Measurements from ENCODE around the gene PSMA6.
A peak's percentile ranks its signal among the peaks of the same experiment; 100 is the strongest.
"Not testable (repeated sequence)": the region's sequence is repeated elsewhere in the genome, so short reads cannot be mapped to it uniquely, and the experiment has no call there.

The PSMA6 gene

DNA sequence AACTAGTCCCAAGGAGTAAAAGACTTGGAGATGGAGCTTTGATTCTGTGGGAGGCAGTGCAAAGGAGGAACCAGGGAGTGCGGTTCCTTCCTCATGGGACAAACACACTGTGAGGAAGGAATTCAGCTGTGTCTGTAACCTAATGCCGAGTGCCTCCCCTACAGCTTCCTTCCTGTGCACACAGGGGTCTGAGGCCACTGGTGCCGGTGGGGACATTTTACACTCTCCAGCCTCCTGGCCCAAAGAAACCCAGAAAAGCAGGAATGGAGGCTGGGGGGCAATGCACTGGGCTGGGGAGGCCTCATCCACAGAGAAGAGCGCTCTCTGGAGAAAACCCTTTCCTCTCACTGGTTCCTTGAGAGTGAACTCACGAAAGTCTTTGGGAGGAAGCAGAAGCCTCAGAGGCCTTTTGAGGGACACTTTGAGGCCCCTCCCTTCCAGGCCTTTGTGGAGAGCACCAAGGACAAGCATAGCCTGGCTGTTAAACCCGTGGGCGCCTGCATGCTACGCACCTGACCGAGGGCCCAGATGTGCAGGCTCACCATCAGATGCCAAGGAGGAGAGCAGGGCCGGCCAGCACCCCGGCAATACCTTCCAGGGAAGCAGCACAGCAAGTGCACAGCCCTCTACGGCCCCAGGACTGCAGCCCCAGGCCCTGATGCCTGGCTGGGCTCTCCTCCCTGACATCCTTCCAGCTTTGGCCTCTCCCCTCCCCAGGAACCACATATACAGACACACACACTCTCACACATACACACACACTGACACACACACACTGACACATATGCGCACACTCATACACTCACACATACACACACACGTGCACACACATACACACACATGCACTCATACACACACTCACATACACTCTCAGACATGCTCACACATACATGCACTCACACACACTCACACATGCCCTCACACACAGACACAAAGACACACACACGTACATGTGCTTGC, 60.4 kb downstream of the PSMA6 start:
- Histone ChIP-seq H4K91ac (ENCODE audit: low read depth, low read length) (peak overlapping the region; percentile 4), H3K27ac (ENCODE audit: low read depth, low read length) (no peak overlapping the region), H2BK5ac (ENCODE audit: low read depth, low read length, poor library complexity) (no peak overlapping the region), H2AFZ (ENCODE audit: insufficient read depth, low read length, poor library complexity) (peak overlapping the region; percentile 12), H4K8ac (ENCODE audit: low read depth, low read length) (no peak overlapping the region), H3K9ac (ENCODE audit: low read length) (no peak overlapping the region), H3K4me2 (ENCODE audit: low read length) (no peak overlapping the region), H2AK5ac (ENCODE audit: low read length) (no peak overlapping the region), H3K4me1 (ENCODE audit: control insufficient read depth in 1 of 2, insufficient read depth in 2 of 2, low read length in 2 of 2) (peaks cover 26 to 28% of the 10 kb centered on the region in 2 experiments), H3K79me2 (ENCODE audit: control insufficient read depth, insufficient read depth, low read length, poor library complexity) (no peaks in the 10 kb centered on the region), H3K27me3 (ENCODE audit: insufficient read depth, low read length) (no peaks in the 10 kb centered on the region), H3K9me3 (ENCODE audit: insufficient read depth, low read depth, low read length) (peaks cover 2% of the 10 kb centered on the region), H3K14ac (ENCODE audit: low read length) (no peak overlapping the region), H3K23ac (ENCODE audit: low read length) (no peak overlapping the region), H3K4ac (ENCODE audit: low read depth, low read length) (no peak overlapping the region), H2BK120ac (ENCODE audit: insufficient read depth, low read length, poor library complexity) (no peak overlapping the region), H2BK12ac (ENCODE audit: low read length) (peak overlapping the region; percentile 7), H3K4me3 (ENCODE audit: low read depth, low read length) (no peak overlapping the region), H3K36me3 (ENCODE audit: control insufficient read depth in 1 of 2, insufficient read depth in 2 of 2, low read length in 2 of 2) (no peaks in the 10 kb centered on the region), H3K79me1 (ENCODE audit: low read length) (peaks cover 3% of the 10 kb centered on the region), H3K18ac (ENCODE audit: low read length) (no peak overlapping the region), H4K12ac (ENCODE audit: low read depth, low read length) (no peak overlapping the region)
- WGBS (ENCODE audit: extremely low coverage, insufficient coverage, insufficient read length): no CpG with 5 or more reads among the region's 15 CpGs
- no peak for DNase-seq

DNA sequence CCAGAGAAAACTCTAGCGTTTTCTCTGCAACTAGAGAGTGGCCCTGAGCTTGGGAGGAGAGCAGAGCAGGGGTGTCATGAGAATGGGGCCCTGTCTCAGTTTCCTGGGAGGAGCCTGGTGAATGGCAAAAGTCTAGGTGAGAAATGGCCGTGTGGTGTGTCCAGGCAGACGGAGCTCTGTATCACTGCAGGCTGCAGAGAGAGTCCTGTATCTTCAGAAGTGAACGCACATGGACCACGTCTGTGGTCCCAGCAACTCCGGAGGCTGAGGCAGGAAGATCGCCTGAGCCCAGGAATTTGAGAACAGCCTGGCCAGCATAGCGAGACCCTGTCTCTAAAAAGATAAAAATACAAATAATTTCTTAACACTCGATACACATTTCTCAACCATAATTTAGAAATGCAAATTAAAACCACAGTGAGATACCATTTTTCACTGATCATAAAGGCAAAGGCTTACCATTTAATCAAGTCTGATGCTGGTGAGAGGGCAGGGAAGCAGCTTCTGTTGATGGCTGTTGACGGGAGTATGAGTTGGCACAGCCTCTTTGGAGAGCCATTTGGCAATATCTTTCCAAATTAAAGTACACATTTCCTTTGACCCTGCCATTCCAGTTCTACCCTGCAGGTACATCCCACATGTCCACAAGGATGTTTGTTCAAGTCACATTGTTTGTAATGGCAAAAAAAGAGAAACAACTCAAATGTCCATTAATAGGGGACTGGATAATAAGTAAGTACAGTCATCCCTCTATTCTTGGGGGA, 61.4 kb downstream of the PSMA6 start:
- Histone ChIP-seq H3K4me3 (ENCODE audit: low read depth, low read length) (no peak overlapping the region), H3K9ac (ENCODE audit: low read length) (no peak overlapping the region), H2BK120ac (ENCODE audit: insufficient read depth, low read length, poor library complexity) (no peak overlapping the region), H2AFZ (ENCODE audit: insufficient read depth, low read length, poor library complexity) (no peak overlapping the region), H3K18ac (ENCODE audit: low read length) (no peak overlapping the region), H3K27me3 (ENCODE audit: insufficient read depth, low read length) (no peaks in the 10 kb centered on the region), H4K8ac (ENCODE audit: low read depth, low read length) (no peak overlapping the region), H2AK5ac (ENCODE audit: low read length) (no peak overlapping the region), H3K79me2 (ENCODE audit: control insufficient read depth, insufficient read depth, low read length, poor library complexity) (no peaks in the 10 kb centered on the region), H3K9me3 (ENCODE audit: insufficient read depth, low read depth, low read length) (peaks cover 2% of the 10 kb centered on the region), H4K12ac (ENCODE audit: low read depth, low read length) (no peak overlapping the region), H3K4ac (ENCODE audit: low read depth, low read length) (no peak overlapping the region), H3K79me1 (ENCODE audit: low read length) (peaks cover 3% of the 10 kb centered on the region), H3K14ac (ENCODE audit: low read length) (no peak overlapping the region), H3K4me1 (ENCODE audit: control insufficient read depth in 1 of 2, insufficient read depth in 2 of 2, low read length in 2 of 2) (peaks cover 24 to 25% of the 10 kb centered on the region in 2 experiments), H2BK12ac (ENCODE audit: low read length) (peak overlapping the region; percentile 42), H4K91ac (ENCODE audit: low read depth, low read length) (no peak overlapping the region), H3K36me3 (ENCODE audit: control insufficient read depth in 1 of 2, insufficient read depth in 2 of 2, low read length in 2 of 2) (no peaks in the 10 kb centered on the region), H3K4me2 (ENCODE audit: low read length) (no peak overlapping the region), H3K23ac (ENCODE audit: low read length) (no peak overlapping the region), H2BK5ac (ENCODE audit: low read depth, low read length, poor library complexity) (no peak overlapping the region), H3K27ac (ENCODE audit: low read depth, low read length) (no peak overlapping the region)
- no peak for DNase-seq
- WGBS (ENCODE audit: extremely low coverage, insufficient coverage, insufficient read length): no CpG with 5 or more reads among the region's 10 CpGs

DNA sequence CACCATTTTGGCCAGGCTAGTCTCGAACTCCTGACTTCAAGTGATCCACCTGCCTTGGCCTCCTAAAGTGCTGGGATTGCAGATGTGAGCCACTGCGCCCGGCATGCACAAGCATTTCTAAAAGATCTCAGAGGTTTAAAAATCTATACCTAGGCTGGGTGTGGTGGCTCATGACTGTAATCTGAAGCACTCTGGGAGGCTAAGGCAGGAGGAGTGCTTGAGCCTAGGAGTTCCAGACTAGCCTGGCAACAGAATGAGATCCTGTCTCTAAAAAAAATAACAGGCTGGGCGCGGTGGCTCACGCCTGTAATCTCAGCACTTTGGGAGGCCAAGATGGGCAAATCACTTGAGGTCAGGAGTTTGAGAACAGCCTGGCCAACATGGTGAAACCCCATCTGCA, 63.1 kb downstream of the PSMA6 start:
- H2BK5ac ChIP-seq (ENCODE audit: low read depth, low read length, poor library complexity); H2AFZ ChIP-seq (ENCODE audit: insufficient read depth, low read length, poor library complexity); H2AK5ac ChIP-seq (ENCODE audit: low read length): not testable (repeated sequence)

DNA sequence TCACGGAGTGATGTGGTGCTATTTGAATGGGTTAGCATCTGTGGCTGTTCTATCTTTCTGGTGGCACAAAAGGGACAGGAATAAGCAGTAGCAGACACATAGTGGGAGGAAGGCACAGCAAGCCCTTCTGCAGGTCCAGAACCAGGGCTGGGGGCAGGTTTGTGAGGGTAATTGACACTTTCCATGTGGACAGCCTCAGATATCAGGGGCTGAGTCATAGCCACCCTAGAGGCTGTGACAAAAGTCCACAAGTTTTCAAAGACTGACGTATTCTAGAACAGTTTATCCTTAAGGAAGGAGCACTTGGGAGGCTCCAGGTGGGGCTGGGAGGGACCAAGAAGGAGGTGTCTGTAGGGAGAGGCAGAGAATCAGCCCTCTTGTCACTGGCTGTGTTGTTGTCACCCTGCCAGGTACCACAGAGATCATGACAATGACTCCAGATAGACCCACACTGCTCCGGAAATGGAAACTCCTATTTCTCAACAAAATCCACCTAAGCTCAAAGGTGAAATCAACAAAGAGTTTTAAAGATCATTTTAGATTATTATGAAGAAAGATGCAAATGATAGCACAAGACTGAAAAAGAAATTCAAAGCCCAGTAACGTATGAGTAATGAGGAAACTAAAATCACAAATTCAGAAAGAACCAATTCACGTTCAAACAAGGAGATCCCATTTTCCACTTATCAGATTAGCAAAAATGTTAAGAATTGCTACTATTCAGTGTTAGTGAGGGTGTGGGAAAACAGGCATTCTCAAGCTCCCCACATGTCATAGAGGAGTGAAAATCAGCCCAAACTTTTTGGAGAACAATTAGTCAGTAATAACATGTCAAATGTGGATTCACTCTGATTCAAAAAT, 64.0 kb downstream of the PSMA6 start:
- WGBS (ENCODE audit: extremely low coverage, insufficient coverage, insufficient read length): no CpG with 5 or more reads among the region's 5 CpGs
- H2BK12ac ChIP-seq (ENCODE audit: low read length): peak overlapping the region; percentile 84

More for the DNA sequence above, 63.1 kb downstream of the PSMA6 start:
- no CpG with 5 or more reads among the region's 6 CpGs for WGBS (ENCODE audit: extremely low coverage, insufficient coverage, insufficient read length)
- H3K79me1 ChIP-seq (ENCODE audit: low read length); DNase-seq; H3K23ac ChIP-seq (ENCODE audit: low read length); H3K27ac ChIP-seq (ENCODE audit: low read depth, low read length); H2BK12ac ChIP-seq (ENCODE audit: low read length); H3K27me3 ChIP-seq (ENCODE audit: insufficient read depth, low read length); H3K18ac ChIP-seq (ENCODE audit: low read length); H3K36me3 ChIP-seq (ENCODE audit: control insufficient read depth in 1 of 2, insufficient read depth in 2 of 2, low read length in 2 of 2); H4K12ac ChIP-seq (ENCODE audit: low read depth, low read length); H3K4me2 ChIP-seq (ENCODE audit: low read length); H4K91ac ChIP-seq (ENCODE audit: low read depth, low read length); H3K9me3 ChIP-seq (ENCODE audit: insufficient read depth, low read depth, low read length); H3K14ac ChIP-seq (ENCODE audit: low read length); H3K4ac ChIP-seq (ENCODE audit: low read depth, low read length); H3K9ac ChIP-seq (ENCODE audit: low read length); H3K4me3 ChIP-seq (ENCODE audit: low read depth, low read length); H4K8ac ChIP-seq (ENCODE audit: low read depth, low read length); H3K79me2 ChIP-seq (ENCODE audit: control insufficient read depth, insufficient read depth, low read length, poor library complexity): not testable (repeated sequence)
- H2BK120ac ChIP-seq (ENCODE audit: insufficient read depth, low read length, poor library complexity): peak overlapping the region; percentile 56
- H3K4me1 ChIP-seq (ENCODE audit: control insufficient read depth in 1 of 2, insufficient read depth in 2 of 2, low read length in 2 of 2): peaks cover 19 to 20% of the 10 kb centered on the region in 2 experiments

More for the DNA sequence above, 64.0 kb downstream of the PSMA6 start:
- Histone ChIP-seq H3K9ac (ENCODE audit: low read length) (no peak overlapping the region), H3K23ac (ENCODE audit: low read length) (no peak overlapping the region), H3K4me2 (ENCODE audit: low read length) (peak overlapping the region; percentile 19), H2AK5ac (ENCODE audit: low read length) (no peak overlapping the region), H4K12ac (ENCODE audit: low read depth, low read length) (no peak overlapping the region), H3K9me3 (ENCODE audit: insufficient read depth, low read depth, low read length) (peaks cover 2% of the 10 kb centered on the region), H3K79me1 (ENCODE audit: low read length) (peaks cover 3% of the 10 kb centered on the region), H3K79me2 (ENCODE audit: control insufficient read depth, insufficient read depth, low read length, poor library complexity) (no peaks in the 10 kb centered on the region), H3K36me3 (ENCODE audit: control insufficient read depth in 1 of 2, insufficient read depth in 2 of 2, low read length in 2 of 2) (no peaks in the 10 kb centered on the region), H2BK120ac (ENCODE audit: insufficient read depth, low read length, poor library complexity) (peak overlapping the region; percentile 56), H3K4ac (ENCODE audit: low read depth, low read length) (no peak overlapping the region), H4K8ac (ENCODE audit: low read depth, low read length) (no peak overlapping the region), H3K27me3 (ENCODE audit: insufficient read depth, low read length) (no peaks in the 10 kb centered on the region), H3K14ac (ENCODE audit: low read length) (peak overlapping the region; percentile 50), H4K91ac (ENCODE audit: low read depth, low read length) (peak overlapping the region; percentile 70), H2BK5ac (ENCODE audit: low read depth, low read length, poor library complexity) (no peak overlapping the region), H3K27ac (ENCODE audit: low read depth, low read length) (peak overlapping the region; percentile 57), H3K4me3 (ENCODE audit: low read depth, low read length) (no peak overlapping the region), H2AFZ (ENCODE audit: insufficient read depth, low read length, poor library complexity) (no peak overlapping the region), H3K4me1 (ENCODE audit: control insufficient read depth in 1 of 2, insufficient read depth in 2 of 2, low read length in 2 of 2) (peaks cover 19 to 20% of the 10 kb centered on the region in 2 experiments), H3K18ac (ENCODE audit: low read length) (no peak overlapping the region)
- DNase-seq: peak; percentile 76 to 86
